Spleen (tissue), 7 donors: ENCODE data around the gene TEPSIN.

Experiments
- CTCF ChIP-seq, 11 experiments: fragments of 200-600 bp in 7 of 11; fragments of 450-650 bp in 4 of 11; sonication (generic) in 4 of 11; IDR thresholded peaks in 8 of 11; conservative IDR thresholded peaks in 3 of 11; 1 replicate in 7 of 11; 2 replicates in 4 of 11; pipeline versions ENCODE4 v1.4.0 to v1.8.0; 2016 to 2021; ENCODE audit warnings: antibody characterized with exemption in 11 of 11, inconsistent platforms in 4 of 11, mild to moderate bottlenecking in 1 of 11
- POLR2A ChIP-seq, 3 donors: fragments of 450-650 bp; IDR thresholded peaks; one replicate each; pipeline ENCODE4 v1.5.1; 2017; ENCODE audit warnings: antibody characterized with exemption in 3 of 3, mild to moderate bottlenecking in 1 of 3
- donor health status: DM: no; HTN: no; CAD: no; lungs with moderate emphysema.
- donor health status: DM: no; HTN: no; CAD: no.
- donor health status: DM: no; HTN: no; CAD: no.

GRCh38 chr17:81189670-81190530 is 49.0 kb downstream of the TEPSIN start:
- peak in 1 of 11 experiments; percentile 19 for TF ChIP-seq CTCF (IDR thresholded peaks at IDR 0.05 in 8 of 11, conservative IDR thresholded peaks at IDR 0.05 in 3 of 11)
- TF ChIP-seq POLR2A (IDR thresholded peaks at IDR 0.05): no peak
